Measurements from ENCODE around the gene ANKFN1.

The ANKFN1 gene

GRCh38 chr17:56457501-56457900 lies 304.2 kb downstream of the ANKFN1 start:
- no peaks in the 10 kb centered on the region for H4K20me1 ChIP-seq (ENCODE audit: insufficient read depth, low read length, poor library complexity, severe bottlenecking)
- H3K79me2 ChIP-seq (ENCODE audit: insufficient read depth, low read length) = no peaks in the 10 kb centered on the region
- no peak overlapping the region for H3K4me3 ChIP-seq (ENCODE audit: low read length, poor library complexity, severe bottlenecking)
- no peak overlapping the region for H3K4me2 ChIP-seq (ENCODE audit: low read depth, low read length, poor library complexity, severe bottlenecking)
- no peaks in the 10 kb centered on the region for H3K36me3 ChIP-seq (ENCODE audit: insufficient read depth, low read length)
- H3K9me2 ChIP-seq (replicated peaks; ENCODE audit: low read depth, low read length) = no peaks in the 10 kb centered on the region
- TF ChIP-seq CTCF (conservative IDR thresholded peaks at IDR 0.05; ENCODE audit: low read length) = no peak
- no peak for TF ChIP-seq EZH2phosphoT487 (IDR thresholded peaks at IDR 0.05; ENCODE audit: borderline replicate concordance)
- no peak overlapping the region for H2AFZ ChIP-seq (ENCODE audit: low read length)
- no peaks in the 10 kb centered on the region for H3K9me3 ChIP-seq (ENCODE audit: insufficient read depth, low read depth, low read length)
- H3K9ac ChIP-seq (ENCODE audit: low read depth, low read length, poor library complexity, severe bottlenecking) = no peak overlapping the region
- no peaks in the 10 kb centered on the region for H3K4me1 ChIP-seq (ENCODE audit: insufficient read depth, low read length, poor library complexity, severe bottlenecking)
- no peaks in the 10 kb centered on the region for H3K27me3 ChIP-seq (ENCODE audit: insufficient read depth, low read length, poor library complexity, severe bottlenecking)
- no peaks in the 10 kb centered on the region for H3F3A ChIP-seq (ENCODE audit: low read depth)

- no peak overlapping the region for H3K9ac ChIP-seq (ENCODE audit: low read depth, low read length, poor library complexity, severe bottlenecking)
- H2AFZ ChIP-seq (ENCODE audit: low read length) = no peak overlapping the region
- TF ChIP-seq EZH2phosphoT487 (IDR thresholded peaks at IDR 0.05; ENCODE audit: borderline replicate concordance) (no peak), CTCF (conservative IDR thresholded peaks at IDR 0.05; ENCODE audit: low read length) (no peak)
- no peak overlapping the region for H3K4me2 ChIP-seq (ENCODE audit: low read depth, low read length, poor library complexity, severe bottlenecking)
- no peaks in the 10 kb centered on the region for H3K79me2 ChIP-seq (ENCODE audit: insufficient read depth, low read length)
- no peaks in the 10 kb centered on the region for H4K20me1 ChIP-seq (ENCODE audit: insufficient read depth, low read length, poor library complexity, severe bottlenecking)
- H3K9me3 ChIP-seq (ENCODE audit: insufficient read depth, low read depth, low read length) = no peaks in the 10 kb centered on the region
- no peaks in the 10 kb centered on the region for H3K4me1 ChIP-seq (ENCODE audit: insufficient read depth, low read length, poor library complexity, severe bottlenecking)
- H3K36me3 ChIP-seq (ENCODE audit: insufficient read depth, low read length) = no peaks in the 10 kb centered on the region
- H3K9me2 ChIP-seq (replicated peaks; ENCODE audit: low read depth, low read length) = no peaks in the 10 kb centered on the region
- H3K27me3 ChIP-seq (ENCODE audit: insufficient read depth, low read length, poor library complexity, severe bottlenecking) = no peaks in the 10 kb centered on the region
- no peak overlapping the region for H3K4me3 ChIP-seq (ENCODE audit: low read length, poor library complexity, severe bottlenecking)
- H3F3A ChIP-seq (ENCODE audit: low read depth) = no peaks in the 10 kb centered on the region
These were observed 312.6 kb downstream of the ANKFN1 start for GRCh38 chr17:56465886-56466285.

GRCh38 chr17:56468840-56469239 lies 315.6 kb downstream of the ANKFN1 start:
- no peaks in the 10 kb centered on the region for H4K20me1 ChIP-seq (ENCODE audit: insufficient read depth, low read length, poor library complexity, severe bottlenecking)
- no peaks in the 10 kb centered on the region for H3K4me1 ChIP-seq (ENCODE audit: insufficient read depth, low read length, poor library complexity, severe bottlenecking)
- H3F3A ChIP-seq (ENCODE audit: low read depth) = no peaks in the 10 kb centered on the region
- H3K79me2 ChIP-seq (ENCODE audit: insufficient read depth, low read length) = no peaks in the 10 kb centered on the region
- H2AFZ ChIP-seq (ENCODE audit: low read length) = no peak overlapping the region
- no peak overlapping the region for H3K9ac ChIP-seq (ENCODE audit: low read depth, low read length, poor library complexity, severe bottlenecking)
- H3K27me3 ChIP-seq (ENCODE audit: insufficient read depth, low read length, poor library complexity, severe bottlenecking) = no peaks in the 10 kb centered on the region
- no peaks in the 10 kb centered on the region for H3K36me3 ChIP-seq (ENCODE audit: insufficient read depth, low read length)
- H3K4me3 ChIP-seq (ENCODE audit: low read length, poor library complexity, severe bottlenecking) = no peak overlapping the region
- H3K9me3 ChIP-seq (ENCODE audit: insufficient read depth, low read depth, low read length) = no peaks in the 10 kb centered on the region
- H3K4me2 ChIP-seq (ENCODE audit: low read depth, low read length, poor library complexity, severe bottlenecking) = no peak overlapping the region
- H3K9me2 ChIP-seq (replicated peaks; ENCODE audit: low read depth, low read length) = no peaks in the 10 kb centered on the region
- TF ChIP-seq EZH2phosphoT487 (IDR thresholded peaks at IDR 0.05; ENCODE audit: borderline replicate concordance) = no peak
- TF ChIP-seq CTCF (conservative IDR thresholded peaks at IDR 0.05; ENCODE audit: low read length) = no peak

All from Loucy (cell line).